T-cell (primary cell): Measurements from ENCODE around the gene JPH3. TPM values are rescaled to one million over a fixed set of nuclear protein-coding genes. Genes with fewer than 3 reads are reported as not detected.

Source experiments
- ATAC-seq, 4 experiments: fragments of 200-7000 bp in 3 of 4; fragments of 150-1000 bp in 1 of 4; cut with Tn5 transposase; replicated peaks in 1 of 4; 1 replicate in 3 of 4; 2 replicates in 1 of 4; pipeline ENCODE4 v1.10.0; 2021; ENCODE audit warnings: moderate library complexity in 3 of 4, mild to moderate bottlenecking in 2 of 4, moderate number of reproducible peaks in 1 of 4
- CTCF ChIA-PET, 2 donors: fragments of 300-600 bp; sonication (Branson Sonifier 250); formaldehyde crosslinking; loops; one replicate each; lab custom pipeline; 2022; ENCODE audit warnings: antibody characterized with exemption in 2 of 2; lab: Charles Lee
- POLR2A ChIA-PET, 2 donors: fragments of 300-600 bp; sonication (Branson Sonifier 250); formaldehyde crosslinking; loops; one replicate each; lab custom pipeline; 2022; ENCODE audit warnings: antibody characterized with exemption in 2 of 2; lab: Charles Lee
- DNase-seq, 35 experiments: peaks; one replicate each; pipeline versions ENCODE4 v3.0.0 to v3.0.0-alpha.2; 2013 to 2023
- H3K27ac ChIP-seq: one replicate; pipeline ENCODE4 v1.5.1; 2013; ENCODE audit warnings: low read length
- H3K27me3 ChIP-seq, 2 experiments: replicated peaks in 1 of 2; 1 replicate in 1 of 2; 2 replicates in 1 of 2; pipeline versions ENCODE4 v1.6.1 to v1.7.0; 2013; ENCODE audit warnings: low read length in 1 of 2, mixed read lengths in 1 of 2; ENCODE audit not compliant: control insufficient read depth in 2 of 2, insufficient read depth in 2 of 2; ENCODE audit errors: extremely low read depth in 1 of 2
- H3K36me3 ChIP-seq, 2 donors: 1 replicate in 1 of 2; 2 replicates in 1 of 2; pipeline versions ENCODE4 v1.6.1 to v1.7.0; 2013; ENCODE audit warnings: low read length in 1 of 2; ENCODE audit not compliant: control insufficient read depth in 2 of 2, insufficient read depth in 1 of 2; ENCODE audit errors: extremely low read depth in 1 of 2
- H3K4me1 ChIP-seq, 2 experiments: 1 replicate in 1 of 2; 2 replicates in 1 of 2; pipeline versions ENCODE4 v1.6.1 to v1.7.0; 2013; ENCODE audit warnings: low read length in 2 of 2, mixed read lengths in 1 of 2; ENCODE audit not compliant: insufficient read depth in 2 of 2, control insufficient read depth in 1 of 2; ENCODE audit errors: extremely low read depth in 1 of 2
- H3K4me3 ChIP-seq, 2 donors: 1 replicate in 1 of 2; 2 replicates in 1 of 2; pipeline versions ENCODE4 v1.5.1 to v1.7.0; 2013; ENCODE audit warnings: mild to moderate bottlenecking in 2 of 2, low read length in 1 of 2, moderate library complexity in 1 of 2; ENCODE audit not compliant: control insufficient read depth in 1 of 2; ENCODE audit errors: extremely low read depth in 1 of 2
- H3K9me3 ChIP-seq: 2 replicates; pipeline ENCODE4 v1.7.0; 2013
- H3K27ac Mint-ChIP-seq, 2 donors: one replicate each; pipeline ENCODE4 v1.8.0; 2020 to 2021; ENCODE audit warnings: mild to moderate bottlenecking in 2 of 2, mixed read lengths in 2 of 2
- H3K27me3 Mint-ChIP-seq, 2 donors: one replicate each; pipeline ENCODE4 v1.8.0; 2021 to 2022; ENCODE audit warnings: mixed read lengths in 2 of 2
- H3K36me3 Mint-ChIP-seq: one replicate; pipeline ENCODE4 v1.8.0; 2021; ENCODE audit warnings: mixed read lengths
- H3K4me1 Mint-ChIP-seq, 3 donors: one replicate each; pipeline ENCODE4 v1.8.0; 2020 to 2022; ENCODE audit warnings: mixed read lengths in 3 of 3, mild to moderate bottlenecking in 1 of 3
- H3K4me3 Mint-ChIP-seq, 3 donors: one replicate each; pipeline ENCODE4 v1.8.0; 2020 to 2022; ENCODE audit warnings: mild to moderate bottlenecking in 3 of 3, mixed read lengths in 3 of 3, moderate library complexity in 3 of 3
- H3K9me3 Mint-ChIP-seq, 3 donors: one replicate each; pipeline ENCODE4 v1.8.0; 2020 to 2022; ENCODE audit warnings: mixed read lengths in 3 of 3
- WGBS: methylation state at CpG from one replicate; pipeline ENCODE4 v1.1.5; 2013; ENCODE audit warnings: missing lambda C conversion rate; ENCODE audit not compliant: insufficient coverage; 5-methylcytosine and 5-hydroxymethylcytosine counted together
- total RNA-seq, 35 experiments: library from RNA in 6 of 35; stranded (reverse) in 6 of 35; fragments of 120-200 nt in 1 of 35; gene quantifications; one replicate each; pipeline versions ENCODE4 v1.2.1 to v1.2.4 and lab custom pipeline; 2013 to 2026

JPH3 gene
- total RNA-seq, 5 donors from 2014 or later (not counting 1 experiment from before 2014, with no cell fraction given), result not detected

GRCh38 chr16:87603684-87604633 lies 1.7 kb downstream of the JPH3 start:
- Histone ChIP-seq H3K36me3 (no peaks in the 10 kb centered on the region), H3K27ac (no peak overlapping the region), H3K4me1 (peaks cover 2 to 17% of the 10 kb centered on the region in 2 experiments), H3K27me3 (peaks cover 14 to 85% of the 10 kb centered on the region in 2 experiments), H3K9me3 (no peaks in the 10 kb centered on the region), H3K4me3 (no peak overlapping the region)
- Mint-ChIP-seq H3K4me1 (peaks cover 7 to 20% (median 14%) of the 10 kb centered on the region in 3 donors), H3K9me3 (peaks cover 0 to 4% (median 2%) of the 10 kb centered on the region in 3 donors), H3K27ac (no peak overlapping the region), H3K4me3 (peak overlapping the region in 2 of 3 donors; percentile 9 to 80), H3K27me3 (peaks cover 37 to 83% of the 10 kb centered on the region in 2 donors), H3K36me3 (no peaks in the 10 kb centered on the region)
- 20% methylated on average over 33 of the region's 44 CpGs for WGBS
- DNase-seq (no peak), ATAC-seq (no peak)
- POLR2A ChIA-PET, result no interaction called here
- CTCF ChIA-PET, result no interaction called here

- Mint-ChIP-seq H3K27me3 (peaks cover 37 to 76% of the 10 kb centered on the region in 2 donors), H3K4me1 (peaks cover 7 to 20% (median 14%) of the 10 kb centered on the region in 3 donors), H3K36me3 (no peaks in the 10 kb centered on the region), H3K4me3 (peak overlapping the region in 2 of 3 donors; percentile 9 to 80), H3K27ac (no peak overlapping the region), H3K9me3 (no peaks in the 10 kb centered on the region)
- Histone ChIP-seq H3K27ac (no peak overlapping the region), H3K4me3 (no peak overlapping the region), H3K27me3 (peaks cover 9 to 78% of the 10 kb centered on the region in 2 experiments), H3K9me3 (no peaks in the 10 kb centered on the region), H3K4me1 (peaks cover 2 to 17% of the 10 kb centered on the region in 2 experiments), H3K36me3 (no peaks in the 10 kb centered on the region)
- ATAC-seq, result no peak
- ChIA-PET POLR2A (no interaction called here), CTCF (no interaction called here)
- no peak for DNase-seq
- WGBS, result 79% methylated on average over 12 of the region's 22 CpGs
Observed at GRCh38 chr16:87604634-87605111, 2.4 kb downstream of the JPH3 start.

- no peak overlapping the region for H3K4me3 Mint-ChIP-seq
- peaks cover 10 to 68% of the 10 kb centered on the region in 2 experiments for H3K27me3 ChIP-seq
- no peak overlapping the region for H3K27ac ChIP-seq
- no peaks in the 10 kb centered on the region for H3K36me3 ChIP-seq
- ChIA-PET CTCF (no interaction called here), POLR2A (no interaction called here)
- peaks cover 7 to 12% (median 10%) of the 10 kb centered on the region in 3 donors for H3K4me1 Mint-ChIP-seq
- no peak overlapping the region for H3K4me3 ChIP-seq
- no peaks in the 10 kb centered on the region for H3K9me3 Mint-ChIP-seq
- no peaks in the 10 kb centered on the region for H3K9me3 ChIP-seq
- H3K27ac Mint-ChIP-seq, result no peak overlapping the region
- no peak for ATAC-seq
- H3K4me1 ChIP-seq, result peaks cover 0 to 11% of the 10 kb centered on the region in 2 experiments
- no peak for DNase-seq
- WGBS, result 66% methylated on average over 16 of the region's 19 CpGs
- H3K27me3 Mint-ChIP-seq, result peaks cover 41 to 54% of the 10 kb centered on the region in 2 donors
- no peaks in the 10 kb centered on the region for H3K36me3 Mint-ChIP-seq
Observed at GRCh38 chr16:87607223-87607622, 4.9 kb downstream of the JPH3 start.

GRCh38 chr16:87607871-87608270 lies 5.6 kb downstream of the JPH3 start:
- H3K4me1 Mint-ChIP-seq, result peaks cover 7 to 12% (median 10%) of the 10 kb centered on the region in 3 donors
- peaks cover 41 to 54% of the 10 kb centered on the region in 2 donors for H3K27me3 Mint-ChIP-seq
- CTCF ChIA-PET, result no interaction called here
- no peak for DNase-seq
- H3K4me3 Mint-ChIP-seq, result no peak overlapping the region
- no peak overlapping the region for H3K27ac Mint-ChIP-seq
- ATAC-seq, result no peak
- no peaks in the 10 kb centered on the region for H3K36me3 ChIP-seq
- no peaks in the 10 kb centered on the region for H3K36me3 Mint-ChIP-seq
- WGBS, result 47% methylated on average over 3 of the region's 13 CpGs
- no peaks in the 10 kb centered on the region for H3K9me3 ChIP-seq
- H3K27me3 ChIP-seq, result peaks cover 10 to 66% of the 10 kb centered on the region in 2 experiments
- no peaks in the 10 kb centered on the region for H3K9me3 Mint-ChIP-seq
- H3K4me1 ChIP-seq, result peaks cover 0 to 11% of the 10 kb centered on the region in 2 experiments
- H3K27ac ChIP-seq, result no peak overlapping the region
- POLR2A ChIA-PET, result no interaction called here
- no peak overlapping the region for H3K4me3 ChIP-seq

- no peaks in the 10 kb centered on the region for H3K36me3 ChIP-seq
- no peak overlapping the region for H3K4me3 ChIP-seq
- Mint-ChIP-seq H3K27me3 (peaks cover 37 to 48% of the 10 kb centered on the region in 2 donors), H3K4me3 (no peak overlapping the region), H3K36me3 (no peaks in the 10 kb centered on the region), H3K27ac (no peak overlapping the region), H3K9me3 (no peaks in the 10 kb centered on the region), H3K4me1 (peaks cover 6 to 7% (median 7%) of the 10 kb centered on the region in 3 donors)
- WGBS, result 55% methylated on average over 13 of the region's 20 CpGs
- H3K4me1 ChIP-seq, result peaks cover 0 to 4% of the 10 kb centered on the region in 2 experiments
- H3K9me3 ChIP-seq, result no peaks in the 10 kb centered on the region
- ATAC-seq, result no peak
- peaks cover 10 to 60% of the 10 kb centered on the region in 2 experiments for H3K27me3 ChIP-seq
- DNase-seq, result peak in 26 of 35 experiments; percentile 5 to 51 (median 32)
- H3K27ac ChIP-seq, result no peak overlapping the region
- ChIA-PET POLR2A (no interaction called here), CTCF (no interaction called here)
Observed at GRCh38 chr16:87608400-87608985, 6.2 kb downstream of the JPH3 start.

- H3K4me1 ChIP-seq, result no peaks in the 10 kb centered on the region
- no peak overlapping the region for H3K27ac Mint-ChIP-seq
- peaks cover 10 to 45% of the 10 kb centered on the region in 2 experiments for H3K27me3 ChIP-seq
- CTCF ChIA-PET, result no interaction called here
- no peaks in the 10 kb centered on the region for H3K36me3 ChIP-seq
- H3K4me1 Mint-ChIP-seq, result no peaks in the 10 kb centered on the region
- no peak overlapping the region for H3K27ac ChIP-seq
- DNase-seq, result no peak
- POLR2A ChIA-PET, result no interaction called here
- peaks cover 31 to 34% of the 10 kb centered on the region in 2 donors for H3K27me3 Mint-ChIP-seq
- no peaks in the 10 kb centered on the region for H3K36me3 Mint-ChIP-seq
- no peak overlapping the region for H3K4me3 Mint-ChIP-seq
- WGBS, result 75% methylated on average over 7 of the region's 9 CpGs
- ATAC-seq, result no peak
- no peaks in the 10 kb centered on the region for H3K9me3 Mint-ChIP-seq
- H3K9me3 ChIP-seq, result no peaks in the 10 kb centered on the region
- H3K4me3 ChIP-seq, result no peak overlapping the region
Observed at GRCh38 chr16:87610026-87610425, 7.7 kb downstream of the JPH3 start.
